ENCODE results near the gene TRAPPC3.

The TRAPPC3 gene

DNA sequence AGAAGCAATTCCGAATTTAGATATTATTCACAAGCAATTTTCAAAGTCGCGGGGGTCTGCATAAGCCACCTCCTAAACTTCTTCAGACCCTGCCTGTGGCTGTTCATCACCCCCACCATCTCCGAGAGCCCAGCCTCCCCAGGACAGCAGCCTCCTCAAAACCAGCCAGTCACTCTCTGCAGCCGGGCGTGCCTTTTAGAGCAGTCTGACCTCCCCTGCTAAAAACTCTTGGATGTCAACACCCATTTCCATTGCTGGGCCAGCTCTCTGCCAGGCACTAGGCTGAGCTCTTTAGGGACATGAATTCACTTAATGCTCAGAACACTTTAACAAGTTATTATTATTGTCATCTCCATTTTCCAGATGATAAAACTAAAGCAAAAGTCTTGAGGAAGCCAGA is 48.9 kb downstream of the TRAPPC3 start:
- no peak for DNase-seq (ENCODE audit: low read depth, low spot score)

GRCh38 chr1:36099681-36100341 is 49.5 kb downstream of the TRAPPC3 start:
- peak; percentile 49 for DNase-seq (ENCODE audit: low read depth, low spot score)

- no peak for DNase-seq (ENCODE audit: low read depth, low spot score)
These were observed 50.5 kb downstream of the TRAPPC3 start for GRCh38 chr1:36098650-36099365.

- no peak for DNase-seq (ENCODE audit: low read depth, low spot score)
These were observed 51.3 kb downstream of the TRAPPC3 start for GRCh38 chr1:36097693-36098585.

GRCh38 chr1:36096500-36097432 is 52.5 kb downstream of the TRAPPC3 start:
- no peak for DNase-seq (ENCODE audit: low read depth, low spot score)

DNA sequence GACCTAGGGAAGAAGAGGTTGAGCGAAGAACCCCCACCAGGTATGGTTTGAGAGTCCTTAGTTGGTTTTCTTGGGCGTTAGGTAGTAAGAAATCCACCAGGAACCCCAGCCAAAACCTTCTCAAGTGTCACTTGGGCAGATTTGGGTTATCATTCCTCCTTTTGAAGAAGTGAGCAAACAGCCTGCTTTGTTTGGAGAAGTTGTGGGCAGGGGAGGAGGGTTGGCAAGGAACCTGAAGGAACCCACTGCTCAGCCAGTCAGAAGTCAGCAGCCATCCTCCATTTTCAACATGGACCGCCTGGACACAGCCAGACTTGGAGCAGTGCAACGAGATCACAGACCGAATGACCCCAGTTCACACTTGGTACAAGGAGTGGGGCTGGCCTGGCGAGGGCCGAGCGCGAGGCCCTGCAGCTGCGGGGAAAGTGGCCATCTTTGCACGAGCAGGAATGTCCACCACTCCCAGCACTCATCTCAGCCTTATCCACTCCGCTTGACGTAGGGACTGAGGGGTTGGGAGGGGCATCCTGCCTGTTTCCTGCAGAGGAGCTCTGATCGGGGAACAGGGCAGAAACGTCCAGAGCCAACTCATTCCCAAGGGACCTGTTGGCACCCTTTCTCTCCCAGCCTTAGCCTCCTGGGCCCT is 53.4 kb downstream of the TRAPPC3 start:
- DNase-seq (ENCODE audit: low read depth, low spot score): no peak

GRCh38 chr1:36094621-36095061 is 54.6 kb downstream of the TRAPPC3 start:
- no peak for DNase-seq (ENCODE audit: low read depth, low spot score)

- no peak for DNase-seq (ENCODE audit: low read depth, low spot score)
These were observed 55.4 kb downstream of the TRAPPC3 start for GRCh38 chr1:36093929-36094328.

- DNase-seq (ENCODE audit: low read depth, low spot score): no peak
These were observed 56.1 kb downstream of the TRAPPC3 start for GRCh38 chr1:36093226-36093625.

- DNase-seq (ENCODE audit: low read depth, low spot score): no peak
These were observed 56.5 kb downstream of the TRAPPC3 start for GRCh38 chr1:36092798-36093185.

- no peak for DNase-seq (ENCODE audit: low read depth, low spot score)
These were observed 57.0 kb downstream of the TRAPPC3 start for GRCh38 chr1:36092166-36092797.

GRCh38 chr1:36091698-36092097 is 57.6 kb downstream of the TRAPPC3 start:
- no peak for DNase-seq (ENCODE audit: low read depth, low spot score)

DNA sequence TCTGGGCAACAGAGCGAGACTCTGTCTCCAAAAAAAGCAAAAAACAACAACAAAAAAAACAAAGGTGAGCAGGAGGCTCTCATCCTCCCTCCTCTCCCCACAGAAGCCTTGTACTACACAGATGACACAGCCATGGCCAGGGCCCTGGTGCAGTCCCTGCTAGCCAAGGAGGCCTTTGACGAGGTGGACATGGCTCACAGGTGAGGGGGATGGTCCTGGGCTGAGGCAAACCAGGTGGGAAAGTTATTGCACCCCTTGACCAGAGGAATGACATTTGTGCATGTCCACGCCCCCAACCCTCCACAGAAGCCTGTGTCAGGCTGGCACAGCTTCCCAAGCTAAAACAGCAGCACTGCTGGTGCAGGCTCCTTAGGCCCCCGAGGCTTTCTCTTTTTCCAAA is 58.1 kb downstream of the TRAPPC3 start:
- DNase-seq (ENCODE audit: low read depth, low spot score): no peak

DNA sequence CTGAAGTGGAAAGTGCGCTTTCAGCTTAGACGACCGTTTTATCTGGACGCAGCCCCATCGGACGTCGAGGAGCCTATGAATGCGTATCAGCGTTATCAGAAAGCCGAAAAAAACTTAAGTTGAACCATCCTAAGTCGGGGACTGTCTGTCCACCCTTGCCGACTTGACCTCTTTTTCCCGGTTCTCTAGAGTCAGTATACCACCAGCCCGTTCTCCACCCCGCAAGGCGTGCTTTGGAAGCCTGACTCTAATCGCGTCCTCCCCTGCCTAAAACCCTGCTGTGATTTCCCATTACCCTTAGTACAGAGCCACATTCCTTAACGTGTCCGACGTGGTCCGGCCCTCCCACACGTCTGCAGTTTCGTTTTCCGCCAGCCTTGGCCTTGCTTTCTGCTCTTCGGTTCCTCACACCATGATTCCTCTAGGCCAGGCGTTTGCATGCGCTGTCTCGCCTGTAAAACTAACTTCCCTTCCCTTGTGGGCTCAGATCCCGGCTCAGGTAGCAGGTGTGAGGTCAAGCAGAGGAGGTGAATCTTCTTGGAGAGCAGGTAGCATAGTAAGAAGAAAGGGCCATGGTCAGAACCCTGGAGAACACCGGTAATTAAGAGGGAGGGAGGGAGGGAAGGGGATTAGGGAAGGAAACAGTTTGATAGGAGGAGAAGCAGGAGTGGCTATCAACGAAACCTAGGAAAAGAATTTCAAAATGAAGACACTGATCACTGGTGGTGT is 59.7 kb downstream of the TRAPPC3 start:
- no peak for DNase-seq (ENCODE audit: low read depth, low spot score)

DNA sequence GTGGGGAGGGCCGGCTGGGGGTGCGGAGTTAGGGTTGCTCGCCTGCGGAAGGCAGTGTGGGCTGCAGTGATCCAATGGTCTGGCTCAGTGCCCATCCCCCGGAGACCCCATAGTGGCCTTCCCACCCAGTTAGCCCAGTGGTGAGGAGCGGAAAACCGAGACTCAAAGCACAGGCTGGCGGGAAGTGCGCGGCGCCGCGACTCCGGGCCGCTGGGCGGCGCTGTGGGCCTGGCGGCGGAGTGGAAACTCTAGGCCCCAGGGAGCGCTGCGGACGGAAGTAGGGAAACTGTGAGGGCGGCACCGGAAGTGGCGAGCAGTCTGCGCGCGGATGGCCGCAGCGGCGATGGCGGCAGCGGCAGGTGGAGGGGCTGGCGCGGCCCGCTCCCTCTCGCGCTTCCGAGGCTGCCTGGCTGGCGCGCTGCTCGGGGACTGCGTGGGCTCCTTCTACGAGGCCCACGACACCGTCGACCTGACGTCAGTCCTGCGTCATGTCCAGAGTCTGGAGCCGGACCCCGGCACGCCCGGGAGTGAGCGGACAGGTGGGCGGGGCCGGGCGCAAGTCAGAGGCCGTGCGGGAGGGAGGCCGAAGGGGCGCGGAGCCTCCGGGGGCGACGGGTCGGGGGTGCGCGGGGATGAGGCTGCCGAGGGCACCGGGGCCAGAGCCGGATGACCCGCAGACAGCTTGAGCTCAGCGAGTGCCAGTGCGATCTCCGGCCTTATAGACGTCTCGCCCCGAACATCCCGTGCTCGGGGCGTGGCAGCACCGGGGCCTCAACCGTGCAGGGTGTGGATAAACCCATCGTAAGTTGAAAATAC is 60.5 kb downstream of the TRAPPC3 start, which contains the start of gene ADPRS:
Gene ADPRS (plus strand): TSS at position 316 of the 816 bp plus-strand sequence. CDS start 13 bp downstream, at position 329.
- peak; percentile 78 for DNase-seq (ENCODE audit: low read depth, low spot score)

DNA sequence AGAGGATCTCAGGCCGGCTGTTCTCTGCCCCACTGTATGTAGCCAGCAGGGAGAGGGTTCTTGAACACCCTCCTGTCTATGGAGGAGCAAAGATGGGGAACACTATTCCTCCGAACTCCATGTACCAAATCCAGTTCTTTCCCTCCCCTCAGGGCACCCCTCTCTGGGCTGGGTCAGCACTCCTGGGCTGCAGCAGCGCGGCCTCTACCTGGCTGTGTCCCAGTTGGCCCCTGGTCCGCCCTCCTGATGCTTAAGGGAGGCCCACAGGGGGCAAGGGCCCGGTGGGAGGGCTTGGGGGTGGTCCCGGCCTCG is 61.1 kb downstream of the TRAPPC3 start:
- no peak for DNase-seq (ENCODE audit: low read depth, low spot score)

DNA sequence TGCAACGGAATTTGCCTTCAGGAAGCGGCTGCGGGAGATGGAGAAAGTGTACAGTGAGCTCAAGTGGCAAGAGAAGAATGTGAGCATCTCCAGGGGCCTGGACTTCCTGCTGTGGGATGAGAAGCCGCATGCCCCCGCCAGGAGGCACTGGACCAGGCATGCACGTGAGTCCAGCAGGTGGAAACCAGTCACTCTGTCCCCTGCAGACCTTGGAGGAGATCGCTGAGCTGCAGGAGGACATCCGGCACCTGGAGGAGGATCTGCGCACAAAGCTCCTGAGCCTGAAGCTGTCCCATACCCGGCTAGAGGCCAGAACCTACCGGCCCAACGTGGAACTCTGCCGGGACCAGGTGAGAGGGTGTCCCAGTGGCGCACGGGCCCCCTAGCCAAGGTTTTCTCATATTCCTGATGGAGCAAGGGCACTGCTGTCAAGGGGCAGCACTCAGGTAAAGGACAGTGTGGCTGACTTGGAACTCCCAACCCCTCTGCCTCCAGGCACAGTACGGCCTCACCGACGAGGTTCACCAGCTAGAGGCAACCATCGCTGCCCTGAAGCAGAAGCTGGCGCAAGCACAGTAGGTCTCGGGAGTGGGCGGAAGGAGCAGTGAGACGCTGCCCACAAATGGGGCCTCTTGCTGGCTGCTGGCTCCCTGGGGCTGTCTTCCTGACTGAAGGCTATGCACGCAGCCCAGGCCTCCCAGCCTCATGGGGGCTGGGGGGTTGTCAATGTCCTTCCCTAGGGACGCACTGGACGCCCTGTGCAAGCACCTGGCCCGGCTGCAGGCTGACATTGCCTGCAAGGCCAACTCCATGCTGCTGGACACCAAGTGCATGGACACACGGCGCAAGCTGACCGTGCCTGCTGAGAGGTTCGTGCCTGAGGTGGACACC is 61.8 kb downstream of the TRAPPC3 start:
- no peak for DNase-seq (ENCODE audit: low read depth, low spot score)
